ENCODE data around the gene SAMD14.
A peak's percentile ranks its signal among the peaks of the same experiment; 100 is the strongest.

SAMD14 gene

GRCh38 chr17:50139185-50139783, 9.3 kb upstream of the SAMD14 start:
- Histone ChIP-seq H3K4me3 (no peak overlapping the region), H3K27ac (peak overlapping the region in 3 of 21 experiments; percentile 14 to 64 (median 30))

- H3K27ac ChIP-seq = no peak overlapping the region
These were observed 7.1 kb upstream of the SAMD14 start for GRCh38 chr17:50137042-50137441.

GRCh38 chr17:50136096-50136687, 6.2 kb upstream of the SAMD14 start:
- H3K4me3 ChIP-seq = no peak overlapping the region
- H3K27ac ChIP-seq = no peak overlapping the region

More at GRCh38 chr17:50137042-50137441, 7.1 kb upstream of the SAMD14 start:
- H3K4me3 ChIP-seq = no peak overlapping the region

GRCh38 chr17:50135316-50136095, 5.5 kb upstream of the SAMD14 start:
- no peak overlapping the region for H3K27ac ChIP-seq
- no peak overlapping the region for H3K4me3 ChIP-seq

GRCh38 chr17:50134206-50135110, 4.5 kb upstream of the SAMD14 start:
- H3K27ac ChIP-seq = no peak overlapping the region
- no peak overlapping the region for H3K4me3 ChIP-seq

GRCh38 chr17:50133769-50134099, 3.8 kb upstream of the SAMD14 start:
- Histone ChIP-seq H3K4me3 (no peak overlapping the region), H3K27ac (peak overlapping the region in 4 of 21 experiments; percentile 38 to 63 (median 46))

- no peak overlapping the region for H3K4me3 ChIP-seq
- peak overlapping the region in 5 of 21 experiments; percentile 25 to 63 (median 44) for H3K27ac ChIP-seq
These were observed 3.2 kb upstream of the SAMD14 start for GRCh38 chr17:50133028-50133768.

GRCh38 chr17:50132104-50132794, 2.3 kb upstream of the SAMD14 start:
- no peak overlapping the region for H3K4me3 ChIP-seq
- H3K27ac ChIP-seq = peak overlapping the region in 2 of 21 experiments; percentile 44 to 49

GRCh38 chr17:50130559-50131305, 772 bp upstream of the SAMD14 start:
- Histone ChIP-seq H3K4me3 (peak overlapping the region in 4 of 7 experiments; percentile 39 to 42 (median 40)), H3K27ac (no peak overlapping the region)

GRCh38 chr17:50129353-50129727, 620 bp downstream of the SAMD14 start:
- Histone ChIP-seq H3K27ac (peak overlapping the region in 4 of 21 experiments; percentile 14 to 57 (median 42)), H3K4me3 (peak overlapping the region; percentile 28 to 42 (median 39))

GRCh38 chr17:50128441-50129352, 1.3 kb downstream of the SAMD14 start:
- Histone ChIP-seq H3K4me3 (peak overlapping the region in 6 of 7 experiments; percentile 37 to 42 (median 39)), H3K27ac (peak overlapping the region in 2 of 21 experiments; percentile 44 to 57)

GRCh38 chr17:50127697-50128361, 2.1 kb downstream of the SAMD14 start:
- Histone ChIP-seq H3K27ac (no peak overlapping the region), H3K4me3 (no peak overlapping the region)

GRCh38 chr17:50125420-50125997, 4.5 kb downstream of the SAMD14 start:
- no peak overlapping the region for H3K27ac ChIP-seq
- no peak overlapping the region for H3K4me3 ChIP-seq

GRCh38 chr17:50123649-50124349, 6.2 kb downstream of the SAMD14 start:
- Histone ChIP-seq H3K27ac (peak overlapping the region in 2 of 21 experiments; percentile 24 to 37), H3K4me3 (no peak overlapping the region)

GRCh38 chr17:50122945-50123344, 7.0 kb downstream of the SAMD14 start:
- no peak overlapping the region for H3K4me3 ChIP-seq
- H3K27ac ChIP-seq = no peak overlapping the region
